ENCODE data around the gene FAM83E.

FAM83E gene

GRCh38 chr19:48571378-48572162 is 43.3 kb downstream of the FAM83E start:
- peaks cover 11% of the 10 kb centered on the region for H3K4me1 ChIP-seq (ENCODE audit: insufficient read depth, poor library complexity, severe bottlenecking)

GRCh38 chr19:48569814-48570213 is 45.1 kb downstream of the FAM83E start:
- Histone ChIP-seq H3K27me3 (ENCODE audit: insufficient read depth, poor library complexity, severe bottlenecking) (no peaks in the 10 kb centered on the region), H3K9me3 (ENCODE audit: severe bottlenecking) (no peaks in the 10 kb centered on the region), H3K4me1 (ENCODE audit: insufficient read depth, poor library complexity, severe bottlenecking) (peaks cover 18% of the 10 kb centered on the region), H3K27ac (ENCODE audit: poor library complexity, severe bottlenecking) (no peak overlapping the region), H3K36me3 (ENCODE audit: low read depth) (no peaks in the 10 kb centered on the region), H3K4me3 (ENCODE audit: severe bottlenecking) (no peak overlapping the region)
- TF ChIP-seq CTCF (IDR thresholded peaks at IDR 0.05; ENCODE audit: poor library complexity, severe bottlenecking): no peak
- DNase-seq (ENCODE audit: low spot score) (no peak), ATAC-seq (ENCODE audit: low read depth) (no peak)

More at GRCh38 chr19:48571378-48572162, 43.3 kb downstream of the FAM83E start:
- DNase-seq (ENCODE audit: low spot score): no peak
- Histone ChIP-seq H3K27ac (ENCODE audit: poor library complexity, severe bottlenecking) (no peak overlapping the region), H3K4me3 (ENCODE audit: severe bottlenecking) (no peak overlapping the region), H3K27me3 (ENCODE audit: insufficient read depth, poor library complexity, severe bottlenecking) (no peaks in the 10 kb centered on the region), H3K9me3 (ENCODE audit: severe bottlenecking) (no peaks in the 10 kb centered on the region), H3K36me3 (ENCODE audit: low read depth) (no peaks in the 10 kb centered on the region)
- ATAC-seq (ENCODE audit: low read depth): no peak
- TF ChIP-seq CTCF (IDR thresholded peaks at IDR 0.05; ENCODE audit: poor library complexity, severe bottlenecking): no peak

GRCh38 chr19:48568345-48568886 is 46.5 kb downstream of the FAM83E start:
- DNase-seq (ENCODE audit: low spot score) (peak; percentile 93), ATAC-seq (ENCODE audit: low read depth) (peak; percentile 95)
- no peak overlapping the region for H3K4me3 ChIP-seq (ENCODE audit: severe bottlenecking)
- peak overlapping the region; percentile 42 for H3K27ac ChIP-seq (ENCODE audit: poor library complexity, severe bottlenecking)
- H3K27me3 ChIP-seq (ENCODE audit: insufficient read depth, poor library complexity, severe bottlenecking): no peaks in the 10 kb centered on the region
- no peaks in the 10 kb centered on the region for H3K9me3 ChIP-seq (ENCODE audit: severe bottlenecking)
- H3K4me1 ChIP-seq (ENCODE audit: insufficient read depth, poor library complexity, severe bottlenecking): peaks cover 20% of the 10 kb centered on the region
- no peaks in the 10 kb centered on the region for H3K36me3 ChIP-seq (ENCODE audit: low read depth)
- no peak for TF ChIP-seq CTCF (IDR thresholded peaks at IDR 0.05; ENCODE audit: poor library complexity, severe bottlenecking)

GRCh38 chr19:48565090-48565489 is 49.8 kb downstream of the FAM83E start:
- Histone ChIP-seq H3K4me3 (ENCODE audit: severe bottlenecking) (no peak overlapping the region), H3K27me3 (ENCODE audit: insufficient read depth, poor library complexity, severe bottlenecking) (no peaks in the 10 kb centered on the region), H3K27ac (ENCODE audit: poor library complexity, severe bottlenecking) (peak overlapping the region; percentile 16), H3K4me1 (ENCODE audit: insufficient read depth, poor library complexity, severe bottlenecking) (peaks cover 20% of the 10 kb centered on the region), H3K36me3 (ENCODE audit: low read depth) (no peaks in the 10 kb centered on the region), H3K9me3 (ENCODE audit: severe bottlenecking) (no peaks in the 10 kb centered on the region)
- TF ChIP-seq CTCF (IDR thresholded peaks at IDR 0.05; ENCODE audit: poor library complexity, severe bottlenecking): no peak
- DNase-seq (ENCODE audit: low spot score) (no peak), ATAC-seq (ENCODE audit: low read depth) (peak; percentile 46)

Measured in RWPE2 (cell line).